Neural progenitor cell (in vitro differentiated cells): Measurements from ENCODE around the gene CPNE4. TPM values are rescaled to one million over a fixed set of nuclear protein-coding genes. Genes with fewer than 3 reads are reported as not detected.

Experiments
- DNase-seq: peaks from one replicate; pipeline ENCODE4 v3.0.0-alpha.2; 2016; ENCODE audit warnings: low spot score
- H2AFZ ChIP-seq: fragments of 200-600 bp; sonication (generic); replicated peaks from 2 replicates; pipeline ENCODE4 v1.6.1; 2016; ENCODE audit warnings: antibody characterized with exemption
- H3F3A ChIP-seq: fragments of 200-600 bp; sonication (generic); 2 replicates; pipeline ENCODE4 v1.6.1; 2016; ENCODE audit warnings: antibody characterized with exemption, low read depth
- H3K27ac ChIP-seq: fragments of 200-600 bp; sonication (generic); 2 replicates; pipeline ENCODE4 v1.5.1; 2016; ENCODE audit warnings: mild to moderate bottlenecking
- H3K27me3 ChIP-seq: fragments of 200-600 bp; sonication (generic); 2 replicates; pipeline ENCODE4 v1.6.1; 2016; ENCODE audit warnings: mild to moderate bottlenecking, moderate library complexity
- H3K36me3 ChIP-seq: fragments of 200-600 bp; sonication (generic); 2 replicates; pipeline ENCODE4 v1.5.1; 2016
- H3K4me1 ChIP-seq: fragments of 200-600 bp; sonication (generic); 2 replicates; pipeline ENCODE4 v1.6.1; 2016; ENCODE audit warnings: mixed run types
- H3K4me2 ChIP-seq: fragments of 200-600 bp; sonication (generic); 2 replicates; pipeline ENCODE4 v1.6.1; 2016
- H3K4me3 ChIP-seq: fragments of 200-600 bp; sonication (generic); 2 replicates; pipeline ENCODE4 v1.5.1; 2016
- H3K79me2 ChIP-seq: fragments of 200-600 bp; sonication (generic); 2 replicates; pipeline ENCODE4 v1.6.1; 2016; ENCODE audit warnings: low read depth
- H3K9ac ChIP-seq: fragments of 200-600 bp; sonication (generic); 2 replicates; pipeline ENCODE4 v1.6.1; 2016
- H3K9me3 ChIP-seq: fragments of 200-600 bp; sonication (generic); 2 replicates; pipeline ENCODE4 v1.5.1; 2016; ENCODE audit warnings: low read depth
- H4K20me1 ChIP-seq: fragments of 200-600 bp; sonication (generic); 2 replicates; pipeline ENCODE4 v1.6.1; 2016; ENCODE audit warnings: low read depth
- H3K27ac Mint-ChIP-seq: 3 replicates; pipeline ENCODE4 v1.8.0; 2021; ENCODE audit warnings: mixed read lengths
- H3K27me3 Mint-ChIP-seq: 2 replicates; pipeline ENCODE4 v1.8.0; 2022; ENCODE audit warnings: low read depth, mild to moderate bottlenecking, inconsistent platforms, moderate library complexity, mixed read lengths; ENCODE audit not compliant: insufficient read depth
- H3K36me3 Mint-ChIP-seq: 3 replicates; pipeline ENCODE4 v1.8.0; 2021; ENCODE audit warnings: mixed read lengths
- H3K4me1 Mint-ChIP-seq: 3 replicates; pipeline ENCODE4 v1.8.0; 2021; ENCODE audit warnings: mixed read lengths
- H3K4me3 Mint-ChIP-seq: 3 replicates; pipeline ENCODE4 v1.8.0; 2021; ENCODE audit warnings: mild to moderate bottlenecking, moderate library complexity, mixed read lengths
- H3K9me3 Mint-ChIP-seq: 3 replicates; pipeline ENCODE4 v1.8.0; 2020; ENCODE audit warnings: mixed read lengths
- EZH2 ChIP-seq: fragments of 200-600 bp; sonication (generic); IDR thresholded peaks from 2 replicates; pipeline ENCODE4 v1.6.1; 2017; ENCODE audit warnings: antibody characterized with exemption, mild to moderate bottlenecking, moderate library complexity
- EZH2phosphoT487 ChIP-seq: fragments of 200-600 bp; sonication (generic); IDR thresholded peaks from 2 replicates; pipeline ENCODE4 v1.6.1; 2017; ENCODE audit warnings: antibody characterized with exemption
- total RNA-seq: library from RNA; depleted of rRNA; stranded (reverse); fragments of >200 nt; gene quantifications from 2 replicates; pipeline ENCODE4 v1.2.3, GENCODE V29; 2015; ENCODE audit warnings: low replicate concordance
- TF ChIP-seq, protein P1 (sequence below): fragments of 200-600 bp; sonication (generic); IDR thresholded peaks from 2 replicates; pipeline ENCODE4 v1.5.1; 2017; ENCODE audit warnings: antibody characterized with exemption, mild to moderate bottlenecking

The CPNE4 gene
- total RNA-seq, 1 donor from 2014 or later, result not detected

GRCh38 chr3:131755380-131755779 is 279.4 kb downstream of the CPNE4 start:
- no peaks in the 10 kb centered on the region for H3F3A ChIP-seq
- TF ChIP-seq EZH2phosphoT487 (no peak), EZH2 (no peak)
- TF ChIP-seq, protein P1, sequence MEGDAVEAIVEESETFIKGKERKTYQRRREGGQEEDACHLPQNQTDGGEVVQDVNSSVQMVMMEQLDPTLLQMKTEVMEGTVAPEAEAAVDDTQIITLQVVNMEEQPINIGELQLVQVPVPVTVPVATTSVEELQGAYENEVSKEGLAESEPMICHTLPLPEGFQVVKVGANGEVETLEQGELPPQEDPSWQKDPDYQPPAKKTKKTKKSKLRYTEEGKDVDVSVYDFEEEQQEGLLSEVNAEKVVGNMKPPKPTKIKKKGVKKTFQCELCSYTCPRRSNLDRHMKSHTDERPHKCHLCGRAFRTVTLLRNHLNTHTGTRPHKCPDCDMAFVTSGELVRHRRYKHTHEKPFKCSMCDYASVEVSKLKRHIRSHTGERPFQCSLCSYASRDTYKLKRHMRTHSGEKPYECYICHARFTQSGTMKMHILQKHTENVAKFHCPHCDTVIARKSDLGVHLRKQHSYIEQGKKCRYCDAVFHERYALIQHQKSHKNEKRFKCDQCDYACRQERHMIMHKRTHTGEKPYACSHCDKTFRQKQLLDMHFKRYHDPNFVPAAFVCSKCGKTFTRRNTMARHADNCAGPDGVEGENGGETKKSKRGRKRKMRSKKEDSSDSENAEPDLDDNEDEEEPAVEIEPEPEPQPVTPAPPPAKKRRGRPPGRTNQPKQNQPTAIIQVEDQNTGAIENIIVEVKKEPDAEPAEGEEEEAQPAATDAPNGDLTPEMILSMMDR, result no peak
- Mint-ChIP-seq H3K4me1 (peaks cover 4% of the 10 kb centered on the region), H3K4me3 (no peak overlapping the region), H3K27me3 (peaks cover 2% of the 10 kb centered on the region), H3K9me3 (peaks cover 15% of the 10 kb centered on the region), H3K27ac (no peak overlapping the region), H3K36me3 (no peaks in the 10 kb centered on the region)
- H3K79me2 ChIP-seq, result no peaks in the 10 kb centered on the region
- no peak overlapping the region for H3K4me2 ChIP-seq
- H3K9me3 ChIP-seq, result no peaks in the 10 kb centered on the region
- H3K9ac ChIP-seq, result no peak overlapping the region
- H3K27ac ChIP-seq, result no peak overlapping the region
- no peak for DNase-seq
- H3K36me3 ChIP-seq, result no peaks in the 10 kb centered on the region
- no peaks in the 10 kb centered on the region for H4K20me1 ChIP-seq
- no peak overlapping the region for H3K4me3 ChIP-seq
- no peaks in the 10 kb centered on the region for H3K27me3 ChIP-seq
- H2AFZ ChIP-seq, result no peak overlapping the region
- no peaks in the 10 kb centered on the region for H3K4me1 ChIP-seq

GRCh38 chr3:131750256-131750655 is 284.6 kb downstream of the CPNE4 start:
- H3K79me2 ChIP-seq, result no peaks in the 10 kb centered on the region
- H3K4me1 Mint-ChIP-seq, result peaks cover 2% of the 10 kb centered on the region
- no peak for DNase-seq
- H3K27me3 Mint-ChIP-seq, result no peaks in the 10 kb centered on the region
- TF ChIP-seq, protein P1, result no peak
- TF ChIP-seq EZH2phosphoT487 (no peak), EZH2 (no peak)
- no peak overlapping the region for H3K9ac ChIP-seq
- no peaks in the 10 kb centered on the region for H3K36me3 Mint-ChIP-seq
- H3K4me3 ChIP-seq, result no peak overlapping the region
- H3F3A ChIP-seq, result no peaks in the 10 kb centered on the region
- H3K4me1 ChIP-seq, result no peaks in the 10 kb centered on the region
- H3K9me3 ChIP-seq, result no peaks in the 10 kb centered on the region
- no peak overlapping the region for H2AFZ ChIP-seq
- no peak overlapping the region for H3K27ac Mint-ChIP-seq
- no peaks in the 10 kb centered on the region for H3K27me3 ChIP-seq
- H3K36me3 ChIP-seq, result no peaks in the 10 kb centered on the region
- H3K9me3 Mint-ChIP-seq, result peaks cover 5% of the 10 kb centered on the region
- no peak overlapping the region for H3K27ac ChIP-seq
- no peak overlapping the region for H3K4me2 ChIP-seq
- H4K20me1 ChIP-seq, result no peaks in the 10 kb centered on the region
- H3K4me3 Mint-ChIP-seq, result no peak overlapping the region

- no peaks in the 10 kb centered on the region for H3K4me1 Mint-ChIP-seq
- no peaks in the 10 kb centered on the region for H3K36me3 ChIP-seq
- H4K20me1 ChIP-seq, result no peaks in the 10 kb centered on the region
- no peak overlapping the region for H2AFZ ChIP-seq
- no peak for DNase-seq
- H3K4me3 Mint-ChIP-seq, result no peak overlapping the region
- H3F3A ChIP-seq, result no peaks in the 10 kb centered on the region
- no peak overlapping the region for H3K4me2 ChIP-seq
- no peak overlapping the region for H3K27ac ChIP-seq
- H3K9me3 ChIP-seq, result no peaks in the 10 kb centered on the region
- H3K4me3 ChIP-seq, result no peak overlapping the region
- H3K4me1 ChIP-seq, result no peaks in the 10 kb centered on the region
- peaks cover 5% of the 10 kb centered on the region for H3K9me3 Mint-ChIP-seq
- no peaks in the 10 kb centered on the region for H3K36me3 Mint-ChIP-seq
- TF ChIP-seq, protein P1, result no peak
- no peak for TF ChIP-seq EZH2
- TF ChIP-seq EZH2phosphoT487, result no peak
- no peaks in the 10 kb centered on the region for H3K27me3 Mint-ChIP-seq
- H3K79me2 ChIP-seq, result no peaks in the 10 kb centered on the region
- no peaks in the 10 kb centered on the region for H3K27me3 ChIP-seq
- no peak overlapping the region for H3K27ac Mint-ChIP-seq
- no peak overlapping the region for H3K9ac ChIP-seq
Observed at GRCh38 chr3:131749826-131750225, 285.0 kb downstream of the CPNE4 start.
